Medulla oblongata (tissue), 1 donor: ENCODE results near the gene ZFYVE28.
A peak's percentile ranks its signal among the peaks of the same experiment; 100 is the strongest.

Experiments
- DNase-seq: peaks from one replicate; pipeline ENCODE4 v3.0.0-alpha.2; 2015; ENCODE audit errors: extremely low spot score

Gene ZFYVE28

GRCh38 chr4:2333356-2333841 is 85.0 kb downstream of the ZFYVE28 start:
- no peak for DNase-seq

DNA sequence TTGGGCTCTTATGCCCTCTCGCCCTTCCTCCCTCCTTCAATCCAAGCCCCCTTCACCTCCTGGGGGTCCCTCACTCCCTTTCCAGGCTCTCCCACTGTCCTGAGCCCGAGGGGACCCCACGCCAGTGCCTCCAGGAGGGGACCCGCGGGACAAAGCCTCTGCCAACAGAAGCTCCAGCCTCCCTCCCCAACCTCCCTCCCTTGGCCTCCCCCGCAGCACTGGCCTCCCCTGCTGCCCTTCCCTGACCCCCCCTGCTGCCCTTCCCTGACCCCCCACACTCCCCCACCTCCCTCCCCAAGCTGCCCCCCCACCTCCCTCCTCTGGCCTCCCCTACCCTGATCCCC is 85.5 kb downstream of the ZFYVE28 start:
- DNase-seq: no peak

DNA sequence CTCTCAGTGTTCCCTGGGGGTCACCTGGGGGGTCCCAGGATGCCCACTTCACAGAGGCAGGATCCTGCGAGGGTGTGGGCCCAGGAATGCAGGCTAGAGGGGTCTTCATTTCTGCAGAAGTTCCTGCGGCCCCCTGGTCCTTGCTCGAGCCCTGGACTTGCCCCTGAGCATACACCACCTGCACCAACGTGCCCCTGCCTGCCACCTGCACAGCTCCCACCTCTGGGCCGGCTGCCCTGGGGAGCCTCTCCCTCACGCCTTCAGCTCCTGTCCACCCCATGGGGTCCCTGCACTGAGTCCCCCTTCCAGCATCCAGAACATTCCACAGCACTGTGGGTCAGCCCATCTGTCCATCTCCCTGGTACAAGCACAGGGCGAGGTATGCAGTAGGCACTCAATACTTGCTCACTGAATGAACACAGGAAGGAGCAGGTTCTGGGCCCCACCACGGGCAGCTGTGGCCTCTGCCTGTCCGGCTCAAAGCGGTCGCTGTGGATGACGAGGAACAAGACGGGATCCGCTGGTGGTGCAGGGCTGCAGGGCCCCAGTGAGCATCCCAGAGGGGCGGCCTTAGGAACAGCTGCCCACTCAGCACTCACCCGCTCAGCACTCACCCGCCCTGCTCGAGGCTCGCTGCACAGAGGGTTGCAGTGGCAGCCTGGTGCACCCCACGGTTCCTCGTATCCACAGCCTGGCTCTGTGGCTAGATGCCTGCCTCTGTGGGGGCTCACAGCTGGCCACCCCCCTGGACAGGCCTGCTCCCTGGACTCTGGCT is 86.1 kb downstream of the ZFYVE28 start:
- no peak for DNase-seq

DNA sequence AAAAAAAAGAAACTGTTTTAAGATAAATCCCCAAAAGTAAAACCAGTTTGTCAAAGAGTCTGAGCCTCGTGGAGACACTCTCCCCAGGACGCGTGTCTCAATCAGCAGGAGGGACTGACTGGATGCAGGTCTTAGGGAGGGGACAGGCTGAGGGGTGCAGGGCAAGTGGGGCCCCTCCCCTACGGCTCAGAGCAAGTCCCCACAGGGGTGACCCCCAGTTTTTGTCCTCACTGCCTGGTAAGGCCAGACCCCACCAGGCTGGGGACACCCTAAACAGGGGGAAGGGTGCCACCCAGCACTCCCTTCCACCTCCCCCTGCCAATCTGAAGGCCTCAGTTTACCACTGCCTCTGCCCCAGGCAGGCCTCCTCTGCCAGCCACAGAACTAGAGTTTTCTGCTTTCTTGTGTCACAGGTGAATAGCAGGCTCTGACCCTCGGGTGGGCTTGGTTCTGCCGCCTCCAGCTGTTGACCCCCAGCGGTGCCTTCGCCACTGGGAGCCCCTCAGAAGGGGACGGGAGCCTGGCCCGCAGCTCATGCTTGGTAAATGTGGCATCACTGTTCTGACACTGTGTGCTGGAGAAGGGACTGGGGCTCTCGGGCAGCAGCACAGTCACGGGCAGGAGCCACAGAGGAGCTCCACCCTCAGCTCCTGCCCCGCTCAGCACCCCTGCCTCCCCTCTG is 86.8 kb downstream of the ZFYVE28 start:
- DNase-seq: no peak

GRCh38 chr4:2331043-2331420 is 87.4 kb downstream of the ZFYVE28 start:
- no peak for DNase-seq

DNA sequence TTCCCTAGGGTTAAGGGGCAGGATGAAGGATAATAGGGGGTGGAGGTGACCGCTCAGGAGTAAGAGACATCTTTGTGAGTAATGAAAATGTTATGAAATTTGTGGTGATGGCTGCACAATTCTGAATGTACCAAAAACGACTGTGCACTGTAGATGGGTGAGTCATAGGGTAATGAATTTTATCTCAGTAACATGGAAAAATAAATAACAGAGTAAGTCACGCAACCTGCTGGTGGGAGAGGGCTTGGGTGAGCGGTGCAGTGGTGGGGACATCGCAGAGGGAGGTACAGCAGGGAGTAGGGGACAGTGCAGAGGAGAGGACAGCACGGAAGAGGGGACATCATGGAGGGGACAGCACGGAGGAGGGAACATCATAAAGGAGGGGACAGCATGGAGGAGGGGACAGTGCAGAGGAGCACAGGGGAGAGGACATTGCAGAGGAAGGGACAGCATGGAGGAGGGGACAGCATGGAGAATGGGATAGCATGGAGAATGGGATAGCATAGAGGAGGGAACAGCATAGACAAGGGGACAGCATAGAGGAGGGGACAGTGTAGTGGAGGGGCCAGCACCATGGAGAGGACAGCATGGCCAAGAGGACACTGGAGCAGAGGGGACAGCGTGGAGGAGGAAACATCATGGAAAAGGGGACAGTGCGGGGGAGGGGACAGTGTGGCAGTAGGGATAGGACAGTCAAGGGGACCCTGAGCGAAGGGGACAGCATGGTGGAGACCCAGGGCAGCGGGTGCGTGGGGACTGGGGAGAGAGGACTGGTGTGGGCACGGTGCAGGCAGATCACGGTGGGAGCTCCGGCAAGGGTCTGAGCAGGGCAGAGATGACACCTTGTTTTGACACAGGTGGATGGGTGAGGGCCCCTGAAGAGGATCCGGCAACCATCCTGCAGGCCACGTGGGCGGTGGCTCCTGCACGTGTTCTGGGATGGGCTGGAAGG is 88.1 kb downstream of the ZFYVE28 start:
- DNase-seq: no peak

GRCh38 chr4:2327579-2327978 is 90.9 kb downstream of the ZFYVE28 start:
- no peak for DNase-seq

GRCh38 chr4:2324891-2325290 is 93.6 kb downstream of the ZFYVE28 start:
- no peak for DNase-seq

DNA sequence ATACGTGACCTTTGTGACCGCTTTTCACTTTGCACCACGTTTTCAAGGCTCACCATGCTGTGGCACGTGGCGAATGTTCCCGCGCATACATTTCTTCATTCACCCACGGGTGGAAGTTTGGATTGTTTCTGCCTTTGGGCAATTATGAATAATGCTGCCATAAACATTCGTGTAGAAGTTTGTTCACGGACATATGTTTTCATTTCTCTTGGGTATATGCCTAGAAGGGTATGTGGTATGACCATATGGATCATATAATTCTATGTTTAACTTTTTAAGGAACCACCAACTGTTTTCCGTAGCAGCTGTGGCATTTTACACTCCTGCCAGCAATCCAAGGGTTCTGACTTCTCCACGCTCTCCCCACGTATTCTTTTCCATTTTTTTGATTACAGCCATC is 95.6 kb downstream of the ZFYVE28 start:
- DNase-seq: no peak

DNA sequence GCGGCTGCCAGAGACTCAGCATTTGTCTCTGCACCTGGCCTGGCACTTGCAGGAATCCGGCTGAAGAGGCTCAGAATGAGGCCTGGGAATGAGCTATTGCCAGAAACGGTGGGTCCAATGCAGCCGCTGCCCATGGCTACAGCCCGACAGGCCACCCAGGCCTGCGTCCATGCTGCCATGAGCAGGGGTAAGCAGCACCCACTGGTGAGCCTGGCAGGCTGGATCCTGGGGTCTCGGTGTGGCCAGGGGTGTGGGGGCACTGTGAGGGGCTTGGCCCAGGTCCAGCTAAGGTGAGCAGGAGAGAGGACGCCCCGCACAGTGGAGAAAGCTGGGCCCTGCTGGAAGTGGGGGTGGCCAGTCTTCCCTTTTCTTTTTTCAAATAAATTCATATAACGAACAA is 96.2 kb downstream of the ZFYVE28 start:
- DNase-seq: no peak

GRCh38 chr4:2321279-2322196 is 96.9 kb downstream of the ZFYVE28 start:
- no peak for DNase-seq

DNA sequence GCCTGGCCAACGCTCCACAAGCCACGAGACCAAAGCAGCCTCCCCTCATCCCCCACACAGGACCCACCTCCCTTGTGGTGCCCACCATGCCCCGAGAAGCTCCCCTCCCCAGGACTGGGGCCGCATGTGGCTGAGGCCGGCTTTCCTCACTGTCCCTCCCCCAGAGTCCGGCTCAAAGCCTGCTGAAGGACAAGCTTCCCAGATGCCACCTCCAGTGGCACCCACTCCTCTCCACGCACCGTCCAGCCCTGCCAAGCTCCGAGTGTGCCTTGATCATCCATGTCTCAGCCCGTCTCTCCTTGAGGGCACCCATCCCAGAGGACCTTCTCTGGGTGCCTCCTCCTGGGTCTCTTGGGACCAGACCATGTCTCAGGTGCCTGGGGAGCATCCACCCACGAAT is 97.7 kb downstream of the ZFYVE28 start:
- DNase-seq: no peak

DNA sequence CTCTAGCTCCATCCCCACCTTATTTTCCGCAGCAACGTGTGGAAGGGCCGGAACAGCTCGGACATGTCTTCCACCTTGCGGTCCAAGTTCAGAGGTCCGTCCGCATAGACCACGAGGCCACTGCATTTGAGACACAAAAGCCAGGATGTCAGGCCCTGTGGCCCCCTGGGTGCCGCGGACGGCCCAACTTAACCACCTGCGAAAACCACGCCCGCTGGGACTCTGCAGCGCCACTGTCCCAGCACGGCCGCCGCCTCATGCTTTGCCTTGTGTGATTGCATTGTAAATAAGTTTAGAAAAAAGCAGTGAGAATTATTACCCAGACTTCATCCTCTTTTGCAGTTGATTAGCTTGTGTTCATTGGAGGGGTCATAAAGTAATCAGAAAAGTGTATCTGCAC is 98.3 kb downstream of the ZFYVE28 start:
- DNase-seq: no peak

DNA sequence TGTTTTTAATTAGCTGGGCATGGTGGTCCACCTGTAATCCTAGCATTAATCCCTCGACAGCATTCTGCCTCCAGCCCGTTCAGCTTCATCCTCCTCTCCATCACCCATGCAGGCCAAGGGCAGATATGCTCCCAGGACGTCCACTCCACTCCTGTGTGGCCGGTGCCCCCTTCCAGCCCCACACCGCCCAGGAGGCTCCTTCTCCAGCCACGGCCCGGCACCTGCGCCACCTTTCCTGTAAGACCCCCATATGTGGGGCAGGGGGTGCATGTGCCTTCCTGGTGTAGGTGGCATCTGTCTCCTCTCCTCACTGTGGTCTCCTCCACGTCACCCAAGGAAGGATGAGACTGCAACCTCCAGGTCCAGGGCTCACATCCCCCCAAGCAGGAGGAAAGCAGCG is 99.6 kb downstream of the ZFYVE28 start:
- no peak for DNase-seq

DNA sequence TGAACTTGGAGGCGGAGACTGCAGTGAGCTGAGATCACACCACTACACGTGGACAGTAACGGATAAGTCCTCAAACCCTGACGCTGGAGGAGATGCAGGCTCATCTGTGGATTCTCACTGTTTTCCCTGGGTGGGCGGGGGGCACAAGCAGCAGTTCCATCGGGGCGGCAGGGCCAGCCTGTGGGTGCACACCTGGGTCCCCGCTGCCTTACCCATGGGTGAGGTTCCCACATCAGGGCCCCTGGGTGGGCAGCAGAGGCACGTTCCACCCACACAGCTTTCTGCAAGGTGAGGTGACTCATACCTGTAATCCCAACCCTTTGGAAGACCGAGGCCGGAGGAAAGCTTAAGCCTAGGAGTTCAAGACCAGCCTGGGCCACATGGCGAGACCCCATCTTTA is 100.0 kb downstream of the ZFYVE28 start:
- no peak for DNase-seq

DNA sequence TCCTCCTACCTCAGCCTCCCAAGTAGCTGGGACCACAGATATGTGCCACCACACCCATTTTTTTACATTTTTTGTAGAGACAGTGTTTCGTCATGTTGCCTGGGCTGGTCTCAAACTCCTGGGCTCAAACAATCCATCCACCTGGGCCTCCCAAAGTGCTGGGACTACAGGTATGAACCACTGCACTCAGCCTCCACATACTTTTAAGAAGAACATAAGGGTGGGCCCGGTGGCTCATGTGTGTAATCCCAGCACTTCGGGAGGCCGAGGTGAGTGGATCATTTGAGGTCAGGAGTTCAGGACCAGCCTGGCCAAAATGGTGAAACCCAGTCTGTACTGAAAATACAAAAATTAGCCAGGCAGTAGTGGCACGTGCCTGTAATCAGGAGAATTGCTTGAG is 105.1 kb downstream of the ZFYVE28 start:
- no peak for DNase-seq

DNA sequence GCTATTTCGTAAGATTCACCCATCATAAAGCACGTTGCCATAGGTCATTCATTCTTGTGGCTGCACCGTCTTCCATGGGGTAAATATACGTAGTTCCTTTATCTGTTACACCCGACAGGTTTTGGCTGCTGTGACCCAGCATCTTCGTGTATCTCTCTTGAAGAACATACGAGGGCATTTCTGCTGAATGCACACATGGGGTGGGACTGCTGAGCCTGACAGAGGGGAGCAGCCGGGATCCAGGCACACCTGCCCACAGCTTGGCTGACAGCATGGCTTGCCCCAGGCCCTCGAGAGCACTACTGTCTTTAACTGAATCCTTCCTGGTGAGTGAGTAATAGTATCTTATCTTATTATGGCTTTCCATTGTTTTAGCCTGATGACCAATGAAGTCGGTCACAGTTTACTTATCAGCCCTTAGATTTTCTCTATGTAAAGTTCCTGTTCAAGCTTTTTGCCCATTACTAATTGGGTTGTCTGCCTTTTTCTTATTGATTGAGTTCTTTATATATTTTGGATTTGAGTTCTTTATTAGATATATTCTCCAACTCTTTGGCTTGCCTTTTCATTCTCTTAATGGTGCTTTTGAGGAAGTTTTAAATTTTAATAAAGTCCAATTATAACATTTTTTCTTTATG is 111.6 kb downstream of the ZFYVE28 start:
- no peak for DNase-seq

- peak; percentile 18 for DNase-seq
Measured at GRCh38 chr4:2305766-2306501, 112.5 kb downstream of the ZFYVE28 start.

DNA sequence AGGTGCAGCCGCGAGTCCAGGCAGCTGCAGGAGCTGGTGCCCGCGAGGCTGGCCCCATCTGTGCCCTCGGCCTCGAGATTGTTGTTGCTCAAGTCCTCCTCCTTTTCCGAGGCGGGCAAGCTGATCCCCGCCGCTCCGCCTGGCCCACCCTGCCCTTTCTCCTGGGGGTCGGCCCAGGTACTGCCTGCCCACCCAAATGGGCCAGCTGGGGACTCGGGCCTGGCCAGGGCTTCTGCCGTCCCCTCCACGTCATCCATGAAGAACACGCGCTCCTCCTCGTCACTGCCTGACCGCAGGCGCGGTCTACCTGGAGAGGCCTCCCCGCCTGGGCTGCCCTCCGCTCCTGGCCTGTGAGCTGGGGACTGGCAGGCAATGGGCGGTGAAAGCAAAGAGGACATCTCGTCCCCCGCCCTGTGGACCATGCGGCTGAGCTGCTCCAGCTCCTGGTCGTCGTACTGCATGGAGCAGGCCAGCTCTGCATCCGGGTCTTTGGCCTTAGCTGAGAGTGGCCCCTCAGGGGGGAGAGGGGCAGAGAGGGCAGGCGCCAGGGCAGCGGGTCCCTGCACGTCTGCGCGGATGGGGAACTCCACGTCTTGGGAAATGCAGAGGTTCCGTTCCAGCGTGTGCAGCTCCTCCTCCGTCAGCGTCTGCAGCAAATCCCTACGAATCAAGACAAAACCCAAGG is 113.4 kb downstream of the ZFYVE28 start:
- DNase-seq: no peak
